Measurements from ENCODE around the gene COL9A1.

- TF ChIP-seq POLR2AphosphoS5 (IDR thresholded peaks at IDR 0.05): no peak
- TF ChIP-seq CTCF (IDR thresholded peaks at IDR 0.05): no peak
- no peak for TF ChIP-seq POLR2A (IDR thresholded peaks at IDR 0.05; ENCODE audit: low read depth)
Measured at GRCh38 chr6:70241991-70242420, 60.9 kb downstream of the COL9A1 start.
